ENCODE results near the gene CST9. TPM values are rescaled to one million over a fixed set of nuclear protein-coding genes. Genes with fewer than 3 reads are reported as not detected.

The CST9 gene
- total and polyA plus RNA-seq, 12 donors: not detected

- 68 to 76% methylated on average over 2 of the region's 2 CpGs for WGBS, 2 donors
- Histone ChIP-seq H3K9me3 (no peaks in the 10 kb centered on the region), H3K4me1 (peaks cover 0 to 10% (median 0%) of the 10 kb centered on the region in 9 donors), H3K36me3 (no peaks in the 10 kb centered on the region), H3K27me3 (peaks cover 0 to 24% (median 10%) of the 10 kb centered on the region in 7 donors), H3K4me3 (no peak overlapping the region), H3K27ac (no peak overlapping the region)
- no peak for TF ChIP-seq CTCF (IDR thresholded peaks at IDR 0.05)
- intact Hi-C loops (cut with DNase I): loop anchor here in 2 of 10 donors (5.0 to 10.0 kb wide), 3 partner anchors 160 to 917 kb away; partner anchors contain the start of gene GZF1 (in 1 of the 2)
- DNase-seq (no peak), ATAC-seq (no peak)
Observed at GRCh38 chr20:23602241-23602640, 3.5 kb downstream of the CST9 start.

- no peak overlapping the region for H3K27ac ChIP-seq
- WGBS, 2 donors: 60 to 70% methylated on average over 4 of the region's 4 CpGs
- DNase-seq: no peak
- intact Hi-C loops (cut with DNase I): loop anchor here in 2 of 10 donors (5.0 to 10.0 kb wide), 3 partner anchors 159 to 917 kb away; partner anchors contain the start of gene GZF1 (in 1 of the 2)
- ATAC-seq: no peak
- peaks cover 0 to 5% (median 0%) of the 10 kb centered on the region in 9 donors for H3K4me1 ChIP-seq
- no peaks in the 10 kb centered on the region for H3K36me3 ChIP-seq
- H3K9me3 ChIP-seq: no peaks in the 10 kb centered on the region
- peaks cover 0 to 24% (median 10%) of the 10 kb centered on the region in 7 donors for H3K27me3 ChIP-seq
- no peak for TF ChIP-seq CTCF (IDR thresholded peaks at IDR 0.05)
- no peak overlapping the region for H3K4me3 ChIP-seq
Observed at GRCh38 chr20:23601715-23602114, 4.0 kb downstream of the CST9 start.

GRCh38 chr20:23598481-23598880 lies 7.2 kb downstream of the CST9 start:
- no peaks in the 10 kb centered on the region for H3K9me3 ChIP-seq
- no peaks in the 10 kb centered on the region for H3K4me1 ChIP-seq
- peaks cover 0 to 16% (median 8%) of the 10 kb centered on the region in 7 donors for H3K27me3 ChIP-seq
- intact Hi-C loops (cut with DNase I): no loop called here
- H3K4me3 ChIP-seq: no peak overlapping the region
- ATAC-seq: no peak
- H3K27ac ChIP-seq: no peak overlapping the region
- no peaks in the 10 kb centered on the region for H3K36me3 ChIP-seq
- TF ChIP-seq CTCF (IDR thresholded peaks at IDR 0.05): no peak
- DNase-seq: no peak

- 50% methylated on average over 2 of the region's 2 CpGs for WGBS, 2 donors
- DNase-seq: no peak
- Histone ChIP-seq H3K36me3 (no peaks in the 10 kb centered on the region), H3K4me3 (no peak overlapping the region), H3K27ac (no peak overlapping the region), H3K27me3 (no peaks in the 10 kb centered on the region), H3K9me3 (no peaks in the 10 kb centered on the region), H3K4me1 (no peaks in the 10 kb centered on the region)
- TF ChIP-seq CTCF (IDR thresholded peaks at IDR 0.05): no peak
- ATAC-seq: no peak
- intact Hi-C loops (cut with DNase I): no loop called here
Observed at GRCh38 chr20:23596579-23597250, 9.0 kb downstream of the CST9 start.

All from heart right ventricle (tissue), 16 donors.